NCI-H2171 (cell line): ENCODE results near the gene GPR12.

ENCODE experiments used
- DNase-seq: peaks from one replicate; lab custom pipeline; 2025; lab: John Stamatoyannopoulos, UW

GPR12 gene, protein sequence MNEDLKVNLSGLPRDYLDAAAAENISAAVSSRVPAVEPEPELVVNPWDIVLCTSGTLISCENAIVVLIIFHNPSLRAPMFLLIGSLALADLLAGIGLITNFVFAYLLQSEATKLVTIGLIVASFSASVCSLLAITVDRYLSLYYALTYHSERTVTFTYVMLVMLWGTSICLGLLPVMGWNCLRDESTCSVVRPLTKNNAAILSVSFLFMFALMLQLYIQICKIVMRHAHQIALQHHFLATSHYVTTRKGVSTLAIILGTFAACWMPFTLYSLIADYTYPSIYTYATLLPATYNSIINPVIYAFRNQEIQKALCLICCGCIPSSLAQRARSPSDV

DNA sequence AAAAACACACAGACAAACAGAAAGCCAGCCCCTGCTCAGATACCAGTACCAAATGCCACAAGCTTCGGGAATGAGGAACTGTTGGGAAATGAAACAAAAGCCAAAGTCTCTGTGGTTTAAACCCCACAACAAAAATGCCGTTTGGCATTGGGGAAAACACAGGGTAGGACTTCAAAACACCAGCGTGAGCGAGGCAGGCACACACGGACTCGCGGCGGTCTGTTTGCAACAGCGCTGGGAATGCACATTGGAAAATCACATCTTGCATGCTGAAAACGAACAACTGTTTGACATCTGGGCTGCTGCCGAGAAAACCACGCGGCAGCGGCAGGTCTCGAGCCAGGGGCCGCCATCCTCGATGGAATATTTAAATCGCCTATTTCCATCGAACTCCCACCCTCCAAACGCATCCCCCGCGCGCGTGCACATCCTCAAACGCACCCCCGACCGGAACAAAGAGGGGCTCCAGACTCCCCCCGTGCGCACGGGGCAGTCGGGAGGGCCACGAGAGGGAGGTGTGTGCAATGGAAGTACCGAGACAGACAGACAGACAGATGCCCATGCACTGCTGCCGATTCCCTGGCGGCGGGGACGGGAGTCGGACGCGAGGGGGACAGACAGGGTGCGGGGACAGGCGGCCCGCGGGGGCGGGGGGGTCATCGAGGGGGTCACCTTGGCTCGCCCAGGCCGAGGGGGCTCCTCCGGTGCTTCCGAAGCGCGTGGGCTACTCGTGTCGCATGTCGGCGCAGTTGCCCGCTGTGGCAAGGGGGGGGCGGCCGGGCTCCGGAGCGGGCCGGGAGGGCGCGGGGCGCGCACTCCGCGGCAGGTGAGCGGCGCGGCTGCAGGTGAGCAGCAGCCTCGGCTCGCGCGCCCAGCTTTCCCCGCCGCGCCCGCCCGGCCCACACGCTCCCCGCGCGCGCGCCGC is at the start of gene GPR12:
TSS of gene GPR12 (minus strand) at position 880 of the 925 bp plus-strand sequence. CDS start 959 bp downstream, outside the sequence.
- DNase-seq = no peak

DNA sequence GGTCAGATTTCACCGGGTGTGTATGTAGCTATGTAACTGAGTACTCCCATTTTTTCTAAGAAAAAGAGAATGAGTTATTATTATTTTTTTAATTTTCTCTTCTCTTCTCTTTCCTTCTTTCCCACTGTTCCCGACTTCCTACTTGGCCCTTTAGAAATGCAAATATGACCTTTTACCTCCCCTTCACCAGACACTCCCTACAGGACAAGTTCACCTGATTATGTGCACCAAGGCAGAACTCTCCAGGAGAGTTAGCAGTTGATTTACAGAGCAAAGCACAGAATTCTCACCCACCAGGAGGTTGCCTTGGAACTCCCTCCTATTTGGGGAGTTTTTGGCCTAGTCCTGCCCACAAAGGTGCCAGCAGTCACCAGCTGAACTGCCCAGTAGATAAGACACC is 49.5 kb upstream of the GPR12 start:
- no peak for DNase-seq

DNA sequence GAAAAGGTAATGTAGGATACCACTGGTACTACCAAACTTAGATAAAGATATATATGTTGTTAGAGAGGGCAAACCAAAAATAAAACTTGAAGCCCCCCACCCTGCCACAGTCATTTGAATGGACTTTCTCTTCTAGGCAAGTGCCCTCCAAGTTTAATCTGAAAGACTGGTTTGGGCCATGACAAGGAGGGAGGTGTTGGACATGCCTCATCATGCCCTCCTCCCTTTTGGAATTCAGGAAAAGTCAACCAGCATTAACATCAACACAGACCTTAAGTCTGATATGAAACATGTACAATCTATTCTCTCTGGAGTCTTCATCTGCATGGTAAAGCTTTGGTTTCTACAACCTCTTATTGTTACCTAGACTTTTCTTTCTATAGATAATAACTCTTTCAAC is 46.3 kb upstream of the GPR12 start:
- no peak for DNase-seq

DNA sequence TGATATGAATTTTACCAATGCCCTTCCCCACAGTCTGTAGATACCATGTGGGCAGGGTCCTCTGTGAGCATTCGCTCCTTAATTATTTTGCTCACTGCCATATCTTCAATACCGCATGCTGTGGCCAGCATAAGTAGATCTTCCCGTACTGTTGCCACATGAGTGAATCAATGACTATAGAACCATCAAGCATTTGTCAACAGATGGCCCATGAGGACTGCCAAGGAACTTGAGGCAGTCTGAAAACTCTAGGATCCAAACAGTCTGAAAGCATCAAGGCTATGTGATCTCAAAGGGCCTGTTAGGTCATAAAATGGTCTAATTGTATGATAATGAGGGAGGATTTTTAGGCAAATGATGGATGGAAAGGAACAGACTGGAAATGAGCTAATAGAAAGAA is 27.4 kb upstream of the GPR12 start:
- no peak for DNase-seq

DNA sequence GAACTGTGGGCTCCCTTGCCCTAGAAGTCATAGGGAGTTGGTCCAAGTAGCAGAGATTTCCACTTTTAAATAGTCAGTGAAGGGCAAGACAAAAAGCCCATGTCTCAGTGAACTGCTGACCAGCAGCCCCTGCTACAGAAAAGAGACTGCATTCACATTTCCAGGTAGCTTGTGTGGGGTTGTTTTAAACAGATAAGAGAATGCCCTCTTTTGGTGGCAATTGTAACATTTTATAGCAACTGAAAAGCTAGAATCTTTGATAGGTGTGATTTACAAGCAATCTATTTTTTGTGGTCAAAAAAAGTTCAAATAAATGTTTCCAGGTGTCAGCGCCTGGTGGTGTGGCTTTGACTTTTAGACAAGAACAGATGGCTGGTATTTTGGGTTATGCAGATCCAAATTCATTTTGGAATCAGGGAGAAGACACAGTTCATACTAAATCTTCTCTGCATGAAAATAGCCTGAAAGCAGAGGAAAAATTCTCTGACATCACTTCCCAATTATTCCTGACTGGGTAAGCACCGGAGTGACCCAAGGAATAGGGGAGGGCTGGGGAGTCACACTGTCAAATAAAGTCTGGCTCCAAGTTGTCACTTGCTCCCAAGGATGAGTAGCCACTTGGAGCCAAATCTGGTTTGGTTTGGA is 26.2 kb upstream of the GPR12 start:
- no peak for DNase-seq

DNA sequence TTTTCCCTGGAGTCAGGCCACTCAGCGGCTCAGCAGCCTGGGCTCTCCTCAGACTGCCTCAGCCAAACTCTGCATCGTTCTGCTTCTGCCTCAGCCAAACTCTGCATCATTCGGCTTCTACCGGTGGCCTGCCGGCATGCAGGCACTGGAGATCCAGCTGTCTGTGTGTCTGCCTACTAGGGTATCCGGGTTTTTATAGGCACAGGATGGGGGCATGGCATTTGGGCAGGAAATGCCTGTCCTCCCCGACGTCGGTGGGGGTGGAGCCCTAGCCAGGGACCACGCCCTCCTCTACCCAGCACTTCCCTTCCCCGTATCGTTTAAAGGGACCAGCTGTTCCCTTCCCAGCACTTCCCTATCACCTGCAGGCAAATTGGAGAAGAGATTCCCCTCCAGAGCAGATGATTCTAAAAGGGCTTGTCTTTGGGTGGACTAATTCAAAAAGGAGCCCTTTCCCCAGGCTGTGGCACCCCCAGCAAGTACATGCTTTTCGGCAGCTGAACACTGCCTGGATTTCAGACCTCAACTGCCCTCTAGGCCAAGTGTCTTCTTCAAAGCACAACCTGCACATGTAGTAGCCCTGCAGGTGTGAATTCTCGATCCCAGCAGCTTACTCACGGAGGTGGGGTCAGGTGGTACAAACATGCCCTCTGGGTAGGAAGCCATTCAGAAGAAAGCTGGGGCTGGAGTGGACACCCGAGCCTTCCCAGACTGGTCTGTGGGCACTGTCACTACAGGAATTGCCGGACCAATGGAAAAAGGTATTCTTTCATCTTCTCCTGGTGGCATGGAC is 25.4 kb upstream of the GPR12 start:
- DNase-seq = no peak

DNA sequence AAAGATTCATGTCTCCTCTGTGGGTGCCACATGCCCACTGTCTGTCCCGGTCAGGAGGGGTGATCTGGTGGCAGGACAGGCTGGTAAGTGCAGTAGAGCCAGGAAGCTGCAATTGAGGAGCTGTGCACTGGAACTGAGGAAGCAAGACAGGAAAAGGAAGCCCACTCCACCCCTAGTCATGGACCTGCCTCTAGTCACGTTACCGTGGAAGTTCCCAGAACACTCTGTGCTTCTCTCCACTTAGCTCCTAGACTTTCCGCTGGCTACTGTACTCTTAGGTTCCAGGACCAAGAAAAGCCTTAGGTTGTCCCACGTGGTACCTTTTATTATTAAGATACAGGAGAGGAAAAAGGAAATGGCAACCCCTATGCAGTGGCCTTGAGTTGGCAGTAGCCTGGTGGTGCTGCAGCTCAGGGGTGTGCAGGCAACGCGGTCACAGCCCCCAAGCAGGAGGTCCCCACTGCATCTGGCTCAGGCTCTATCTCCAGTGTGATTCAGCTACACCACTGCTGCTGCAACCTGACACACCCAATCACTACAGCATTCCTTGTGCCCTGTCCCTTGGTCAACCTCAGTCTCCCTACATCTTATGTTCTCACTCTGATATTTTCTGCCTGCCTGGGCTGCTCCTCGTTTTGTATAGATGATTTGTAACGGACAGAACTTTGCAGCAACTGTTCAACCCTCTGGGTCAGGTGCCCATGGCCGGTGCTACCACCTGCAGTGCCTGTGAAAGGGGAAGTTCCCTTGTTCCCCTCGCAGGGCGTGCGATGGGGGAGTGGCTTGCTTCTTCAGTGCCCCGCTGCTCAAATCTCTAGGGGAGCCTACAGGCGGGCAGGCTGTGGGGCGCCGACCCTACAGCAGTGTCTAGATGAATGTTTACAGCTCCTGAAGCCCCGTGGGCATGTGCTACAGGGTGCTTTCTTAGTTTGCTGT is 24.4 kb upstream of the GPR12 start:
- no peak for DNase-seq

DNA sequence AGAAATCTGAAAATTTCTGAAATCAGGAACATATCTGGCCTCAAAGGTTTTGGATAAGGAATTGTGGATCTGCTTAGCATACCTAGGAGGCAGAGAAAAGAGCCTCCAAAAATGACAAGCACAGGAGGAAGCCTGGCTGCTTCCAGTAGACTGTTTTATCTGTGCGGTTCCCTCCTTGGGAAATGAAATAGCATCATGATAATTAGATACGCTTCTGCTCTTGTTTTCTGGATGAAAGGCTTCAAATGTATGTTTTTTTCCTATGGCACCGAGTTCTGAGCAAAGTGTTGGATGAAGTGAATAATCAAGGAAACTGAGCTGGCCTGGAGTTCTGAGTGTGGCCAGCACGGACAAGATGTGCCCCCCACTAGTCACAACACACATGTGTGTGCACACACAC is 19.8 kb upstream of the GPR12 start:
- DNase-seq = no peak

DNA sequence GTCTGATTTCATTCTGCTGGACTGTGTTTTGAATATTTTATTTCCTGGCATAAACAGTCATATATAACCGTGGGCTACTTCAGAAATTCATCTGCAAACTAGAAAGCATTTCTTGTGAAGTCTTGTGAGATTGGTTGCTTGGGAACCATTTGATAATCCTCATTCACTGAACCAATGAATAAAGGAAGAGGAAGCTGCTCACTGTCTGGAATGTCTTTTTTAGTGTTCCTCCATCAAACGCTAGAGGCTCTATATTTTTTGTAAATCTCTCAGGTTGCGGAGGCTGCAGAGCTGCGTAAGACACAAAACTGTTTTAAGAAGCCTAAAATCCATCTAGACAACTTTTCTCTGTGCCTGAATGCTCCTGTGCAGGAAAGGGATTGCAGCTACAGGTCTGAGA is 18.7 kb upstream of the GPR12 start:
- no peak for DNase-seq

DNA sequence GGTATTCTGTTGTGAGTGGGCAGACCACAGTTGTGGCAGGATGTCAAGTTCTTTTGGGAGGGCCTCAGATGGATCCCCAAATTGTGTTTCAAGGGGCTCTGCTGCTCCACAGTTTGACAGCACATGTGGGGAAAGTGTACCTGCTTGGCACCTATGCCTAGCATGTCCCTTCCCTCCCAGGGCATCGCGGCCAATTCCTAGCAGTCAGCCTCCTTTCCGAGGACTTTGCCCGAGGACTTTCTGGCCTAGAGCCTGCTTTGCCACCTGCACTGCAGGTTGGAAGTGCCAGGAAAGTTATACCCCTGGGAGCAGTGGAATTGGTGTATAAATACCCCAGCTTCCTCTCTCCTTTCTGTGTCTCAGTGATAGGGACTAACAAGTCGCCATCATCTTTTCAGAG is 11.9 kb upstream of the GPR12 start:
- no peak for DNase-seq

DNA sequence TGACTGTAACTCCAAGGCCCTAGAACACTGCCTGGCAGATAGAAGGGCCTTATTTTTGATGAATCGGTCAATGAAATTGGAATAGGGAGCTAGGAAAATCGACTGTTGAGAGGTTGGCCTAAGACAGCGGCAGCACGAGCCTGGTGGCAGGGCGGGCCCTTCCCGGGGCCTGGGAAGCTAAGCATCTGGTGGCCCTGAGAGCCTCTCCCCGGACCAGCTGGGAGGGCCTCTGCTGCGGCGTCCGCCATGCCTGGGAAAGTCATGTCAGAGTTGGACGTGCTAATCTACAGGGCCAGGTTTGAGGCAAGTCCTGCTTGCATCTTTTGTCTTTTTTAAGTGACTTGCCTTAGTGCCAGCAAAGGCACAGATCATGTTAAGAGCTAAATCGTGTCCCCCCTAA is 11.2 kb upstream of the GPR12 start:
- DNase-seq = no peak

DNA sequence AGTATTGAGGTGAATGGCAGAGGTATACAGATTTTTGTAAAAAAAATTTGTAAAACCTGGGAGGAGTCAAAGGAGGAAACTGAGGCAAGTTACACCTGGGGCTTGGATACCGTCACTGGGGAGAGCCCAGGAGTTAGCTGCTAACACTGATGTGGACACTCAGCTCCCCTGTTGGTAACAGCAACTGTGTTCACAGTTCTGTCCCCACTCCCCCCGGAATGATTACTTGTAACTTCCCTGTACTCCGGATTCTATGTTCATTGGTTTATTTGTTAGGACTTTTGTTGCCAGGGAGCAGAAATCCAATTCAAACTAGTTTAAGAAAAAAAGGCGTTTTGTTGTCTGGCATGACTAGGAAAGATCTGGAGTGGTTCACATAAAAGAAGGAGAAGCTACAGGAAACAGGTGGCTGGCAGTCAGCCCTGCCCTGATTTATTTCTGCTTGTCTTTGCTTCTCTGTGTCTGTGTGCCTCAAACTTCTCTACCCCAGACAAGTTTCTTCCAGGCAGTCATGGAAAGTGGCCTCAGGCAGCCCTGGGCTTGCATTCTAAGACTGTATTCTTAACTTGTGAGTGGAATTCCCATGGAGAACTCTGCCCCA is 2.3 kb upstream of the GPR12 start:
- no peak for DNase-seq

DNA sequence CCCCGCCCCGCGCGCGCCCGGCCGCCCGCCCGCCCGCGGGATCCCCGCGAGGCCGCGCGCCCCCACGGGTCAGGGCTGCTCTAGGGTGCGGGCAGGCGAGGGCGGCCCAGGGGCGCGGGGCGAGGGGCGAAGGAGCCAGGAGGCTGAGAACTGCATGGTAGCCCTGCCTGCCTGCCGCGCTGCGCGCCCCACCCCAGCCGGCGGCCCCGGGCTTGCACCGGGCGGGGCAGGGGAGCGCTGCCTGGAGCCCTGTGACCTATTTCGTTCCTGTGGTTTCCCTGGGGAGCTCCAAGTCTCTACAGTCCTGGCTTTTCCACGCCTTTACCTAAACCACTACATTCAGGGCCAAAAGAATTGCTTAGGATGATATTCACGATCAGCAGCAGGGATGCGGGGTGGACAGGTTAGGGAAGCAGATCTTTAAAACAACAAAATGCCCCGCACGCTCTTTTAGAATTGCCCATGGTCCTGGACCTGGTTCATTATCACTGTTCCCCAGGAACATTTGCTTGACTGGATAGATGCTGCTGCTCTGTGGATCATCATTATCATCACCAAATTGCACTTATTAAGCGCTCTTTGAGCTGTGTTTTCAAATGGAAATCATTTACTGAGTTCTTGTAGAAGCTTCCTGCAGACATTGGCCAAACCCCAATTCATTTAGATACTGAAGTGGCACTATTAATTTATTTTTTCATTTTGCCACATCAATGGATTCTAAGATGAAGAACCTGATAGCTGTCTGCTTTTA is 421 bp upstream of the GPR12 start:
- no peak for DNase-seq

DNA sequence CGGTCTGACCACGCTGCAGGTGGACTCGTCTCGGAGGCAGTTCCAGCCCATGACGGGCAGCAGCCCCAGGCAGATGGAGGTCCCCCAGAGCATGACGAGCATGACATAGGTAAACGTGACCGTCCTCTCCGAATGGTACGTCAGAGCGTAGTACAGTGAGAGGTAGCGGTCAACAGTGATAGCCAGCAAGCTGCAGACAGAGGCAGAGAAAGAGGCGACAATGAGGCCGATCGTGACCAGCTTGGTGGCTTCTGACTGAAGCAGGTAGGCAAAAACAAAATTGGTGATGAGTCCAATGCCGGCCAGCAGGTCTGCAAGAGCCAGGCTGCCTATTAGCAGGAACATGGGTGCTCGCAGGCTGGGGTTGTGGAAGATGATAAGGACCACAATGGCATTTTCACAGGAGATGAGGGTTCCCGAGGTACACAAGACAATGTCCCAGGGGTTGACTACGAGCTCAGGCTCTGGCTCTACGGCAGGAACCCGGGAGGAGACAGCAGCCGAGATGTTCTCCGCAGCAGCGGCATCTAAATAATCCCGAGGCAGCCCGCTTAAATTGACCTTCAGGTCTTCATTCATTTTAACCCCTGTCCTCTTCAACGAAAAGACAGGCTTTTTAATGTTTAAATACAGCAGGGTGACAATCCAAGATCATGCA is 1.2 kb downstream of the GPR12 start:
- no peak for DNase-seq

DNA sequence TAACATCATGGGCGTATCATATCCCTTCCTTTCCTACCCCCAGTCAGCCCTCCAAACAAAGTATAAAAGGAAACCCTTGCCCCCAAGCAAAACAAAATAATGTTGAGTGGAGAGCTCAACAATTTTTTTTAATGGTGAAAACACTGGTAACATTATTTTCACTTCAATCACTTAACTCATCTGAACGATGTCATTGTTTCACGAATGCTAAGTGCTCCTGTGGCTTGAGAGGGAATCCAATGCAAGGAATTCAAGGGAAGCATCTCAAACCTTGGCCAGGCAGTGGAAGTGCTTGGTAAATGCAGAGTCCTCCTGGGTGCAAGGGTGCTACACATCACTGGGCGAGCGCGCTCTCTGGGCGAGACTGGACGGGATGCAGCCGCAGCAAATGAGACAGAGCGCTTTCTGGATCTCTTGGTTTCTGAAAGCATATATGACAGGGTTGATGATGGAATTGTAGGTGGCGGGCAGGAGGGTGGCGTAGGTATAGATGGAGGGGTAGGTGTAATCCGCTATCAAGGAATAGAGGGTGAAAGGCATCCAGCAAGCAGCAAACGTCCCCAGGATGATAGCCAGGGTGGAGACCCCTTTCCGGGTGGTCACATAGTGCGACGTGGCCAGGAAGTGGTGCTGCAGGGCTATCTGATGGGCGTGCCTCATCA is 2.0 kb downstream of the GPR12 start:
- DNase-seq = no peak

DNA sequence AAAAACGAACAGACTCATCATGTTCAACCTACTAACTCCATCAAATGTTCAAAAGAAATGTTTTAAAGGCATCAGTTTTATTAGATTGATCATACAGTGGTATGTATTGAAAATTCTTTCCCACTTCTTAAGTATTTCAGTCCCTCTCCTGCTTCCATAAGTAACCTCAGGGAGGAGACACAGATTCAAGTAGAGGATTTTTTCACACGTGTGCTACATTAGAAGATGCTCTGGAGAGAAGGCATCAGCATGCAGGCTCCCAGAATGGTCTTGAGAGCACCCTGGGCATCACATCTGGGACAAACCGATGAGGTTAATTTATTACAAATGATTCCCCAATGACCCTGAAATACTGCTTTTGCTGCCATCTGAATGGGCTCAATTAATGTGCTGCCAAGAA is 3.6 kb downstream of the GPR12 start:
- no peak for DNase-seq

DNA sequence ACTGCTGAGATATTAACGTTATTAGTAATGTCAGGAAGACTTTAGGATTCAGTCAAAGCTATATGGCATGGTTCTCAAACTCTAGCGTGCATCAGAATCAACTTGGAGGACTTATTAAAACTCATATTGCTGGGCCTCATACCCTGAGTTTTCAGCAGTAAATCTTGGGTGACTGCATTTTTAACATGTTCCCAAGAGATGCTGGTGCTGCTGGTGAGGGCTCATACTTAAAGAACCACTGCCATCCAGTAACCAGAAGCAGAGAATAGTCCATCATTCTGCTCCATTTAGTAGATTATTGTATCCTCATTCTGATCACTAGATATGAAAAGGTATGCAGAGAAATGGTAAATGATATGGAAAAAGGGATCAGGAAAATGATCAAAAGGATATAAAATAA is 7.9 kb downstream of the GPR12 start:
- no peak for DNase-seq

DNA sequence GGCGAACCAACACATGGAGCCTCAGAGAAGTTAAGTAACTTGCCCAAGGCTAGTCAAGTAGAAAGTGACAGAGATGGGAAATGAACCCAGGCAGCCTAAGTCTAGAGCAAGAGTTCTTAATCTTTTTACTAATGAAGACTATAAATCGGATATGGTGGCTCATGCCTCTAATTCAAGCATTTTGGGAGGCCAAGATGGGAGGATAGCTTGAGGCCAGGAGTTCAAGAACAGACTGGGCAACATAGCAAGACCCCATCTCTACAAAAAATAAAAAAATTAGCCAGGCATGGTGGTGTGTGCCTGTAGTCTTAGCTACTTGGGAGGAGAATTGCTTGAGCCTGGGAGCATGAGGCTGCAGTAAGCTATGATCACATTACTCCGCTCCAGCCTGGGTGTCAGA is 10.7 kb downstream of the GPR12 start:
- DNase-seq = no peak

DNA sequence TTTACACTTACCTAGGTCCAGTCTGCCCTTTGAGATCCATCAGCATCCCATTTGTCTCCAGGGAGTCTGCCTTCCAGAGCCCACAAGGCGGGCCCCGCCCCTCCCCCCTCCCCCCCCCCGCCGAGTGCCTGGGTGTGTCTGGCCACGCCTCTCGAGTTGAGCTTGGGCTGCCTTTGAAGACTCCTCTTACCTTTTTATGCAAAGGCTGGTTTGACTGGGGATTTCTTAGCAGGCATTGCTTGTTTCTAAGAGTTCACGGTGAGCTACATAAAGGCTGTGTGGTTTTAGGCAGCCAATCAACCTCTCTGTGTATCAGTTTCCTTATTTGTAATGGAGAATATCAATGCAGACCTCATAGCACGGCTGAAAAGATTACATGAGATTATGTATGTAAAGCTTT is 11.3 kb downstream of the GPR12 start:
- no peak for DNase-seq
